ENCODE results near the gene RHOG.
"Not testable (repeated sequence)": the region's sequence is repeated elsewhere in the genome, so short reads cannot be mapped to it uniquely, and the experiment has no call there.

Gene RHOG

DNA sequence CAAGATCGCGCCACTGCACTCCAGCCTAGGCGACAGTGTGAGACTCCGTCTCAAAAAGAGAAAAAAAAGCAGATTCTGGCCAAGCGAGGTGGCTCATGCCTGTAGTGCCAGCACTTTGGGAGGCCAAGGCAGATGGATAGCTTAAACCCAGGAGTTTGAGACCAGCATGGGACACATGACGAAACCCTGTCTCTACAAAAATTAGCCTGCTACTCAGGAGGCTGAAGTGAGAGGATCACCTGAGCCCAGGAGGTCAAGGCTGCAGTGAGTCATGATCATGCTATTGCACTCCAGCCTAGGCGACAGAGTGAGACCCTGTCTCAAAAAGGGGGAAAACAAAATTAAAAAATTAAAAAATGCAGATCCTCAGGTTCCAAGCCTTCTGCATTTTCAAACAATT, 18.4 kb downstream of the RHOG start:
- TF ChIP-seq, protein P1, sequence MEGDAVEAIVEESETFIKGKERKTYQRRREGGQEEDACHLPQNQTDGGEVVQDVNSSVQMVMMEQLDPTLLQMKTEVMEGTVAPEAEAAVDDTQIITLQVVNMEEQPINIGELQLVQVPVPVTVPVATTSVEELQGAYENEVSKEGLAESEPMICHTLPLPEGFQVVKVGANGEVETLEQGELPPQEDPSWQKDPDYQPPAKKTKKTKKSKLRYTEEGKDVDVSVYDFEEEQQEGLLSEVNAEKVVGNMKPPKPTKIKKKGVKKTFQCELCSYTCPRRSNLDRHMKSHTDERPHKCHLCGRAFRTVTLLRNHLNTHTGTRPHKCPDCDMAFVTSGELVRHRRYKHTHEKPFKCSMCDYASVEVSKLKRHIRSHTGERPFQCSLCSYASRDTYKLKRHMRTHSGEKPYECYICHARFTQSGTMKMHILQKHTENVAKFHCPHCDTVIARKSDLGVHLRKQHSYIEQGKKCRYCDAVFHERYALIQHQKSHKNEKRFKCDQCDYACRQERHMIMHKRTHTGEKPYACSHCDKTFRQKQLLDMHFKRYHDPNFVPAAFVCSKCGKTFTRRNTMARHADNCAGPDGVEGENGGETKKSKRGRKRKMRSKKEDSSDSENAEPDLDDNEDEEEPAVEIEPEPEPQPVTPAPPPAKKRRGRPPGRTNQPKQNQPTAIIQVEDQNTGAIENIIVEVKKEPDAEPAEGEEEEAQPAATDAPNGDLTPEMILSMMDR (IDR thresholded peaks at IDR 0.05; ENCODE audit: low read depth, low read length) = no peak
- no peak overlapping the region for H3K4me3 ChIP-seq (ENCODE audit: low read depth, low read length)

DNA sequence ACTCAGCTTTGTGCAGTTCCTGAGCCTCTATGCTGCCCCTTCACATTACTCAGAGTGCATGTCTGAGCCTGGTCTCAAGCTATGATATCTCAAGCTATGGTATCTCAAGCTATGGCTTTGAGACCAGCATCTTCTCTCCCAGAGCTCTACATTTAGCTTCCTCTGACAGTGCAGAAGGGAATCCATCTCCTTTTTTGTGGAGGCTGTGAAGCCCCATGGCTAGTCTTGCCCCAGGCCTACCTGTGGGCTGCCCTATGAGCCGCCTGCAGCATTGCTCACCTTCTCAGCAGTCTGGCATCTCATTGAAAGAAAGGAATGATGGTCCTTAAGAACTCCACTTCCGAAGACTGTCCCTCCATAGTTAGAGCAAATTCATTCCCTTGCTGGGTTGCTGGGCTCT, 19.8 kb downstream of the RHOG start:
- H3K4me3 ChIP-seq (ENCODE audit: low read depth, low read length) = no peak overlapping the region
- TF ChIP-seq, protein P1 (IDR thresholded peaks at IDR 0.05; ENCODE audit: low read depth, low read length) = no peak

DNA sequence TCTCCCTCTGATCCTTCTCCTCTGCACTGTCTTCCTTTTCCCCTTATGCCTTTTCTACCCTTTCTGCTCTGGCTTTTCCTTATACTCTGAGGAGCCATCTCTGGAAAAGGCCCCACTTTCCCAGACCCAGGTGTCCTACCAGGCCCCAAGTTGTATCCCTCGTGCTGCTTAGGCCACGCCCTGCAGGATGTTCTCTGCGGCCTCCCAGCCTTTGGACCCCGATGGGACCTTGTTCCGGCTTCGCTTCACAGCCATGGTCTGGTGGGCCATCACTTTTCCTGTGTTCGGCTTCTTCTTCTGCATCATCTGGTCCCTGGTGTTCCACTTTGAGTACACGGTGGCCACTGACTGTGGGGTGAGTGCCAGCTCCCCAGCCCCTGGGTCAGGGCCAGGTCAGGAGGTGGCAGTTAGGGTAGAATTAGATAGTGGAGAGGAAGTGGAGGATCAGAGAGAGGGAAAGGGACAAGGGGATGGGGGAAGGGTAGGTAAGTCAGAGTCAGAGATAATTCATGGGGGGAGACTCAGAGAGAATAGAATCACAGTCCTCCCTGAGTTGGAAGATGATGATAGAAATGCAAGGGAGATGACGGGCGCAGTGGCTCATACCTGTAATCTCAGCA, 23.5 kb downstream of the RHOG start:
- TF ChIP-seq, protein P1 (IDR thresholded peaks at IDR 0.05; ENCODE audit: low read depth, low read length) = no peak
- no peak overlapping the region for H3K4me3 ChIP-seq (ENCODE audit: low read depth, low read length)

DNA sequence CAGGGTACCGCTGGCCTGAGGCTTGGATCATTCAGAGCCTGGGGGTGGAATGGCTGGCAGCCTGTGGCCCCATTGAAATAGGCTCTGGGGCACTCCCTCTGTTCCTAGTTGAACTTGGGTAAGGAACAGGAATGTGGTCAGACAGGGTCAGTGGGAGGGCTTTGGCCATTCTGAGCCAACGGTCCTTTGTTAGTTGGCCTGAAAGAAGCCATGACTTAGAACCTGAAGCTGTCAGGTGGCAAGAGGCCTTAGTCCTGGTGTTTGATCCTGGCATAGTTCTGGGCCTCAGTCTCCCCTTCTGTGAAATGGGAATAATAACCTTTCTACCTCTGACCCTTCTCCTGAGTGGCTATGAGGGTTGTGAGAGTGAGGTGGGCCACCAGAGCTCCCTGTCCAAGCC, 24.1 kb downstream of the RHOG start:
- TF ChIP-seq, protein P1 (IDR thresholded peaks at IDR 0.05; ENCODE audit: low read depth, low read length) = no peak
- H3K4me3 ChIP-seq (ENCODE audit: low read depth, low read length) = no peak overlapping the region

DNA sequence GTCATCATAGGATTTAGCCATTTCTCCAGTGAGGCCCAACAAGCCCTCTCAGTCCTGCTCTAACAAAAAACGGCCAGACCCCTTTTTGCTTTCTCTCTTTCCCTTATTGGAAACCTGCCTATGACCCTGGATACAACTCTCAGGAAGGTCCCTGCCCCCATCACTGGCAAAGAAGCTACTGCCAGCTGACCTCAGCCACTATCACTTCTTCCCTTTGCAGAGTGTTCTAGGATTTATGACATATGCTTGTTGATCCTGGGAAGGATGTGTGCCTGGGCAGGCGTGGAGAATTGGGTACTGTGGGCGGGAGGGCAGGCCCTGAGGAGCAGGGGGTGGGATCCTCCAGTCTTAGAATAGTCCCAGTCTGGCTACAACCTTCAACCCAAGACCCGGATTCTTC, 24.9 kb downstream of the RHOG start:
- no peak overlapping the region for H3K4me3 ChIP-seq (ENCODE audit: low read depth, low read length)
- TF ChIP-seq, protein P1 (IDR thresholded peaks at IDR 0.05; ENCODE audit: low read depth, low read length) = no peak

DNA sequence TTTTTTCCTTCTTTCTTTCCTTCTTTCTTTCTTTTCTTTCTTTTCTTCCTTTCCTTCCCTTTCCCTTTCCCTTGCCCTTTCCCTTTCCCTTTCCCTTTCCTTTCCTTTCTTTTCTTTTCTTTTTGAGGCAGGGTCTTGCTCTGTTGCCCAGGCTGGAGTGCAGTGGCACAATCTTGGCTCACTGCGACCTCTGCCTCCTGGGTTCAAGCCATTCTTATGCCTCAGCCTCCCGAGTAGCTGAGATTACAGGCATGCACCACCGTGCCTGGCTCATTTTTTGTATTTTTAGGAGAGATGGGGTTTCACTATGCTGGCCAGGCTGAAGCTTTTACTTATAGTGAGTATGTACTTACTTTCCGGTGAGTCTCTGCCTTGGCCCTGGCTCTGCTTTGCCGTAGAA, 25.9 kb downstream of the RHOG start:
- H3K4me3 ChIP-seq (ENCODE audit: low read depth, low read length) = not testable (repeated sequence)

DNA sequence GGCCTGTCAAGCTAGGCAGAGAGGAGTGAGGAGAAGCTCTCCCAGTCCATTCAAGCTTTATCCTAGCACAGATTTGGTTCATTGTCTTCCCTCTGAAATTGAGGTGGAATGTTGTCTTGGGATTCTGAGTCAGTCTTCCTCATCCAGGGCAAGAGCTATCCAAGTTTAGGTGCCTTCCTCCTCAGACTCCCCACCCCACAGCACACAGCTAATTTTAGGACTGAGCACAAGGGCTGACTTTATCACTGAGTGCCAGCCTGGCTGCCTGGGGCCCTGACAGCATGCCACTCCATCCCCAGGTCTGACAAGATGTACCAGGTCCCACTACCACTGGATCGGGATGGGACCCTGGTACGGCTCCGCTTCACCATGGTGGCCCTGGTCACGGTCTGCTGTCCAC, 29.8 kb downstream of the RHOG start:
- no peak overlapping the region for H3K4me3 ChIP-seq (ENCODE audit: low read depth, low read length)
- TF ChIP-seq, protein P1 (IDR thresholded peaks at IDR 0.05; ENCODE audit: low read depth, low read length) = no peak

DNA sequence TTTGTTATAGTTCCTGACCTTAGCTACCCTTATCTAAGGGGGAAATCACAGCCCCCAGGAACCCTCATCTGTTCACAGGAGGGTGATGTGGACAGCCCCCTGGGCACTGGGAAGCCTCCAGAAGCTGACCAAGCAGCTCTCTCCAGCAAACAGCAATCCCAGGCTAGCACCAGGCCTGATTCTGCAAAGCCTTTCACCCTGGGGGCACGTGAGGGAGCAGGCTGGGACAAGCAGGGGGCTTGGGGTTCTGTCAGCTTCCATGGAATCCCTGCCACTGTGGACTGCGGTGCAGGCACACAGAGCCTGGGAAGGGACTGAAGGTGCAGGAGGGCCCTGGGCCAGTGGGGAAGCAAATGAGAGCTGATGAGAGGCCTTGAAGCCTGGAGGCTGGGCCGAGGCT, 30.3 kb downstream of the RHOG start:
- H3K4me3 ChIP-seq (ENCODE audit: low read depth, low read length) = no peak overlapping the region
- TF ChIP-seq, protein P1 (IDR thresholded peaks at IDR 0.05; ENCODE audit: low read depth, low read length) = no peak
